ENCODE data around the gene ALDH3B2.

ALDH3B2 gene

DNA sequence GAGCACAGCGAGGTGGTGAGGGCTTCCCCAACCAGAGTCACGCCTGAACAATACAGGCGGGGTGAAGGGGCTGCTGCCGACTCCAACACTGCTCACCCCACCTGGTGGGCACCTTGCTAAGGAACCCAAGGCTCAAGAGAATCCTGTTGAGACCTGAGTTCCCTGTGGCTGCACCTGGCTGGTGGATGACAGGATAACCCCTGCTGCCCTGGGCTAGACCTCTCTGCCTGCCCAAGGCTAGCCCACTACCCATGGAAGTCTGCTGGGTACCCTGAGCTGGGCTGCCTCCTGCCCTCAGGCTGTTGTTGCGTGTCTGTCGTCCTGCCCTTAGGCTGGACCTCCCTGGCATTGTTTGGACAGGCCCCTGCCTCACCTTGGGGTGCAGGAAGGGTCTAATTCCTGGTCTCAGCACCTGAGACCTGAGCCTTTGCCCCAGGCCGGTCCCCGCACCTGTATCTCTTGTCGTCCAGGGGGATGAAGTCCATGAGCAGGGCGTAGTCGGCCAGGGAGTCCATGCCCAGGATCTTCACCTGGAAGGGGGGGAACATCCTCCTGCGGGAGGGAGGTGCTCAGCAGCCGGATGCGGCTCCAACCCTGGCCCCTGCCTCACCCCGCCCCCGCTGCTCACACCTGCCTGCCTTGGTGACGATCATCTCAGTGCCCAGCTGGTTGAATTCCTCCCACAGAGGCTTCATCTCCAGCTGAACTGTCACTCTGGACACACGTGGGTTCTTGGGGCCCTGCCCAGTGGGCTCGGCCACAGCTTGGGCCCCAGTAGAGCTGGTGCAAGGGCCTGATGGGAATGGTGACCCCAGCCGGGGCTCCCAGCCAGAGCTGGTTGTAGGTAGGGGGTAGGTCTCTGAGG, 39.8 kb downstream of the ALDH3B2 start:
- Histone ChIP-seq H3K36me3 (ENCODE audit: low read length) (no peaks in the 10 kb centered on the region), H3K4me3 (ENCODE audit: insufficient read depth, low read length, poor library complexity, severe bottlenecking) (no peak overlapping the region), H3F3A (ENCODE audit: insufficient read depth) (peaks cover 4% of the 10 kb centered on the region; the same call in 1 of the 2 replicates), H4K20me1 (ENCODE audit: low read depth, low read length) (no peaks in the 10 kb centered on the region), H3K9me3 (ENCODE audit: insufficient read depth, low read length) (no peaks in the 10 kb centered on the region), H3K4me2 (ENCODE audit: low read depth, low read length, poor library complexity, severe bottlenecking) (no peak overlapping the region), H3K79me2 (ENCODE audit: insufficient read depth, low read length) (no peaks in the 10 kb centered on the region), H3K9ac (ENCODE audit: low read length) (no peak overlapping the region), H3K27ac (ENCODE audit: low read depth, low read length) (no peak overlapping the region), H3K9me2 (replicated peaks; ENCODE audit: insufficient read depth, low read length) (no peaks in the 10 kb centered on the region), H3K27me3 (ENCODE audit: low read length) (no peaks in the 10 kb centered on the region), H2AFZ (ENCODE audit: low read depth, low read length, severe bottlenecking) (no peak overlapping the region)
- no peak for TF ChIP-seq EZH2phosphoT487 (conservative IDR thresholded peaks at IDR 0.05; ENCODE audit: low read length)
- TF ChIP-seq, protein P1, sequence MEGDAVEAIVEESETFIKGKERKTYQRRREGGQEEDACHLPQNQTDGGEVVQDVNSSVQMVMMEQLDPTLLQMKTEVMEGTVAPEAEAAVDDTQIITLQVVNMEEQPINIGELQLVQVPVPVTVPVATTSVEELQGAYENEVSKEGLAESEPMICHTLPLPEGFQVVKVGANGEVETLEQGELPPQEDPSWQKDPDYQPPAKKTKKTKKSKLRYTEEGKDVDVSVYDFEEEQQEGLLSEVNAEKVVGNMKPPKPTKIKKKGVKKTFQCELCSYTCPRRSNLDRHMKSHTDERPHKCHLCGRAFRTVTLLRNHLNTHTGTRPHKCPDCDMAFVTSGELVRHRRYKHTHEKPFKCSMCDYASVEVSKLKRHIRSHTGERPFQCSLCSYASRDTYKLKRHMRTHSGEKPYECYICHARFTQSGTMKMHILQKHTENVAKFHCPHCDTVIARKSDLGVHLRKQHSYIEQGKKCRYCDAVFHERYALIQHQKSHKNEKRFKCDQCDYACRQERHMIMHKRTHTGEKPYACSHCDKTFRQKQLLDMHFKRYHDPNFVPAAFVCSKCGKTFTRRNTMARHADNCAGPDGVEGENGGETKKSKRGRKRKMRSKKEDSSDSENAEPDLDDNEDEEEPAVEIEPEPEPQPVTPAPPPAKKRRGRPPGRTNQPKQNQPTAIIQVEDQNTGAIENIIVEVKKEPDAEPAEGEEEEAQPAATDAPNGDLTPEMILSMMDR (IDR thresholded peaks at IDR 0.05; ENCODE audit: insufficient read depth, low read length, poor library complexity, severe bottlenecking): no peak

DNA sequence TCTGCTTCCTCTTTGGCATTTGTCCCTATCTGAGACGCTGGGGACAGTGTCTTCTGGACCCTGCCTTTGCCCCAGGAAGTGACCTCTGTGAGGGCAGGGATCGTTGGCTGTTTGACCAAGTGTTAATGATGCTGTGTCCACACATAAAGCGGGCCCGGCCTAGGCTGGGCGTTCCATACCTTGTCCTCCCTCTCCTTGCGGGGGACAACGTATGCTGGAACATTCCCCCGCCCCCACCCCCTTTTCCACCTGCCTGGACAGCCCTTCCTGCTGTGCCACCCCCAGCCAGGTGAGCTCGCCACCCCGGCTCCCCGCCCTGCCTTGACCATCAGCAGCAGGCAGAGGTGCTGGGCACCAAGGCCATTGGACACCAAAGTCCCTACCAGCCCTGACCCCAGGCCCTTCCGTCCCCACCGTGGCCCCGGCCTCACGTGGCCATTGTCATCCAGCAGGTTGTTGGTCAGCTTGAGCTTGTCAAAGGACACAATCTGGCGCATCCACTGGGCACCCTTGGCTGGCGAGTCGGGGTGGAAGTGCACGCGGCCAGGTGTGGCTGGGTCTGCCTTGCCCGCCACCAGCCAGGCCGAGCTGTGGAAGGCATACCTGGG, 40.6 kb downstream of the ALDH3B2 start:
- H3K9me3 ChIP-seq (ENCODE audit: insufficient read depth, low read length): no peaks in the 10 kb centered on the region
- H2AFZ ChIP-seq (ENCODE audit: low read depth, low read length, severe bottlenecking): no peak overlapping the region
- H3F3A ChIP-seq (ENCODE audit: insufficient read depth): peaks cover 7% of the 10 kb centered on the region; the same call in 1 of the 2 replicates
- no peaks in the 10 kb centered on the region for H3K9me2 ChIP-seq (replicated peaks; ENCODE audit: insufficient read depth, low read length)
- no peak for TF ChIP-seq EZH2phosphoT487 (conservative IDR thresholded peaks at IDR 0.05; ENCODE audit: low read length)
- TF ChIP-seq, protein P1 (IDR thresholded peaks at IDR 0.05; ENCODE audit: insufficient read depth, low read length, poor library complexity, severe bottlenecking): no peak
- H3K27ac ChIP-seq (ENCODE audit: low read depth, low read length): no peak overlapping the region
- no peak overlapping the region for H3K4me3 ChIP-seq (ENCODE audit: insufficient read depth, low read length, poor library complexity, severe bottlenecking)
- no peaks in the 10 kb centered on the region for H3K79me2 ChIP-seq (ENCODE audit: insufficient read depth, low read length)
- no peaks in the 10 kb centered on the region for H3K36me3 ChIP-seq (ENCODE audit: low read length)
- no peaks in the 10 kb centered on the region for H3K27me3 ChIP-seq (ENCODE audit: low read length)
- no peak overlapping the region for H3K4me2 ChIP-seq (ENCODE audit: low read depth, low read length, poor library complexity, severe bottlenecking)
- no peaks in the 10 kb centered on the region for H4K20me1 ChIP-seq (ENCODE audit: low read depth, low read length)
- H3K9ac ChIP-seq (ENCODE audit: low read length): no peak overlapping the region

DNA sequence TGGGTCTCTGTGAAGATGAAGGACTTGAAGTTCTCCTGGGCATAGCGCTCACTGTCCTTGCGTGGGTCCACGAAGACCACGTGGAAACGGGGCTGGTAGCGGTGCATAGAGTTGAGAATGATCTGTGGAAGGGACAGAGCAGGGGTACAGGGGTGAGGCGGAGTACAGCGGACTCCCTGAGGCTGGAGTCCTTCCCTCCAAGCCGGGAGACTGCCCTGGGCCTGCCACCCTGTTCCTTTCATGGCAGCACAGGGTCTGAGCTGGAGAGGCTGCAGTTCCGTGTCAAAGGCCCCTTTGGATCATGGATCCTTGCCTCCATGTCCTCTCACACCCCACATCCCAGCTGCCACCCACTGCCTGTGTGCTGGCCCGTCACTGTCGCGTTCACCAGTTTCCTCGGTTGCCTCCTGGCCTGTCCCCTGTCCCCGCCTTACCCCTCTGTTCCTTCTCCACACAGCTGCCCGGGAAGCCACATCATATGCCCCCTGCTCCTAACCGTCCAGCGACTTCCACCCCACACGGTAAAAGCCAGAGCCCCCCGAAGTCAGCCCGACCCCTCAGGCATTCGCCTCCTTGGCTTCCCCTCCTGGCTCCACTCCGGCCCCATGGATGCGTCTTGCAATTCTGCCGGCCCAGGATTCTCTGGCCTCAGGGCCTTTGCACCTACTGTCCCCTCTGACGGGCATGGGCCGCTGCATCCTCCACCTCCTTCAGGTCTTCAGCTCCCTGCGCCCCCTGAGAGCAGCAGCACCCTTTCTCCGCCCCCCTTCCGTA, 41.3 kb downstream of the ALDH3B2 start:
- Histone ChIP-seq H3K4me3 (ENCODE audit: insufficient read depth, low read length, poor library complexity, severe bottlenecking) (no peak overlapping the region), H3K9me2 (replicated peaks; ENCODE audit: insufficient read depth, low read length) (no peaks in the 10 kb centered on the region), H3K27ac (ENCODE audit: low read depth, low read length) (no peak overlapping the region), H3K27me3 (ENCODE audit: low read length) (no peaks in the 10 kb centered on the region), H3K79me2 (ENCODE audit: insufficient read depth, low read length) (no peaks in the 10 kb centered on the region), H3K4me2 (ENCODE audit: low read depth, low read length, poor library complexity, severe bottlenecking) (no peak overlapping the region), H3F3A (ENCODE audit: insufficient read depth) (peaks cover 7% of the 10 kb centered on the region; the same call in 1 of the 2 replicates), H3K9ac (ENCODE audit: low read length) (no peak overlapping the region), H3K36me3 (ENCODE audit: low read length) (no peaks in the 10 kb centered on the region), H3K9me3 (ENCODE audit: insufficient read depth, low read length) (no peaks in the 10 kb centered on the region), H2AFZ (ENCODE audit: low read depth, low read length, severe bottlenecking) (no peak overlapping the region), H4K20me1 (ENCODE audit: low read depth, low read length) (no peaks in the 10 kb centered on the region)
- TF ChIP-seq EZH2phosphoT487 (conservative IDR thresholded peaks at IDR 0.05; ENCODE audit: low read length): no peak
- TF ChIP-seq, protein P1 (IDR thresholded peaks at IDR 0.05; ENCODE audit: insufficient read depth, low read length, poor library complexity, severe bottlenecking): no peak
